Hematopoietic multipotent progenitor cell treated with erythropoietin and hydrocortisone succinate and interleukin-3 and kit ligand, for 4 days (in vitro differentiated cells): ENCODE data around the gene TNFRSF9.

Experiments used
- DNase-seq: peaks from one replicate; pipeline ENCODE4 v3.0.0-alpha.2; 2015

Gene TNFRSF9

DNA sequence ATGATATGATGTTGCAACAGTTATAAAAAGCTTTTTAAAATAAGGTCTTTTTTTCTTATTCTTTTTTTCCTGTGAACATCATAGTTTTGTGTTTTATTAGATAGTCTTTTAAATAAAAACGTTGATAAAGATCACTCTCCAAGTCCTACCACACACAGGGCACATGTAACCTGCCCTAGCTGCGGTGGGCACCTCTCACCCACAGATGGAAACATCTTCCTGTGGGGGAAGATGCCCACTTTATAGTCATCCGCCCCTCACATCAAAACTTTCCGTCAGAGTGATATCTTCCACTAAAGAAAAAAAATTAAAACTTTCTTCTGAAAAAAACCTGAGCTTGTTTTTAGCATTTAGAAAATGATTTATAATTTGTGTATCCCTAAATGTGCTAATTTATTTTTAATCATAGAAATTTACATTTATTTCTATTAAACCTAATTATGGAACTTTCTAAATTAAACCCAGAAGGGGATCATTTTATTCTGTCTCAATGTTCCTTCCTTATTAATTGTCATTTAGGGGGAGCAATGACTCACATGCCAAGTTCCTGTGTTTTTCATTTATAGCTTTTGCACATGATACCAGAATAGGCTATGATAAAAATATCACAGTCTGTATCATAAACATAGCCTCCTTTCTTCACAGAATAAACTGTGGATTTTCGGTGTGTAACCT is 24.7 kb downstream of the TNFRSF9 start:
- DNase-seq: no peak

DNA sequence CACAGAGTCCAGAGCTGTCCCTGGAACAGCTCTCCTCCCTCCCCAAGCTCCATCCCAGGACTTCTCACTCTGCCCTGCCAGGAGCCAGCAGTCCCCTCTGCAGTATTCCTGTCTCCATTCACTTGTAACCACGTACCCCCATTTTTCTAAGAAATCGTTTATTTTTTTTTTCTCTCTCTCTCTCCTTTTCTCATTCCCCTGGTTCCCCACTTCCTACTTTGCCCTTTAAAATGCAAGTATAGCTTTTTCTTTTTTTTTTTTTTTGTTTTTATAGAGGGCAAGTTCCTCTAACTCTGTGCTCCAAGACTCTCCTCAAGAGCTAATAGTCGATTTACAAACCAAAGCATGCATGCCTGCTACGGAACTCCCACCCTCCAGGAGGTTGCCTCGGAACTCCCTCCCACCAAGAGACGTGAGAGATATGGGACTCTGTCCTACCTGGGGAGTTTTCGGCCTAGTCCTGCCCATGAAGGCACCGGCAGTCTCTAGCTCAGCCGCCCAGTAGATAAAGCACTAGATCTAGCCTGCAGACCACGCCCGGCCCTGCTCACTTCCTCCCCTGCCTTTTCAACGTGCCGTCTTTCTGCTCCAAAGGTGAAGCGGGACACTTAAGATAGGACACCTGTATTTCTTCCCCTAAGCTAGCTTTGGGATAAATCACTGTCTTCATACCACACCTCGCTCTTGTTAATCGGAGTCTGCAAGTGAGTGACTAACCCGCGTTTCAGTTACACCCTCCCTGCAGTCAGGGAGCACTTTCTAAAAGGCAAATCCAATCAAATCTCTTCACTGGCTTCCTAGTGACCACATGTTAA is 27.7 kb downstream of the TNFRSF9 start:
- peak; percentile 32 for DNase-seq

DNA sequence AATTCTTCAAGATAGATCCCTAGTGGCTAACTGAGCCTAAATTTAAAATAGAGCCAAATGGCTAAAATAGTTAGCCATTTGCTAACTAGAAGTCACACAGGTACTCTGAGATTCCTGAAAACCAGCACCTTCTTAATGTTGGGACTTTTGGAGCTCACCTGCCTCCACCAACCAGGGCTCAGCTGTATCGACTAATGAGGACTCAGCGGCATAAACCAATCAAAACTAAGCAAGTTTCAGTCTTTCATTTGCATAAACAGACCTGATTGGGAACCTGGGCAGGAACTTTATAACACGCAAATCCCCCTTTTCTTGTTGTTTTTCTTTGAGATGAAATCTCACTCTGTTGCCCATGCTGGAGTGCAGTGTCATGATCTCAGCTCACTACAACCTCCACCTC is 28.5 kb downstream of the TNFRSF9 start:
- DNase-seq: no peak

DNA sequence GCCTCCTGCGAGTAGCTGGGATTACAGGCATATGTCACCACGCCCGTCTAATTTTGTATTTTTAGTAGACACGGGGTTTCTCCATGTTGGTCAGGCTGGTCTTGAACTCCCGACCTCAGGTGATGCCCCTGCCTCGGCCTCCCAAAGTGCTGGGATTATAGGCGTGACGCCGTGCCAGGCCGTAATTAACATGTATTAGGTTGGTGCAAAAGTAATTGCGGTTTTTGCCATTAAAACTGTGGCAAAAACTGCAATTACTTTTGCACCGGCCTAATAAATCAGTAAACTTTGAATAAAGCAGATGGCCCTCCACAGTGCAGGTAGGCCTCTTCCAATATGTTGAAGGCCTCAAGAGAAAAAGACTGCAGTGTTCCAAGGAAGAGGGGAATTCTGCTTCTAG is 35.4 kb downstream of the TNFRSF9 start:
- no peak for DNase-seq

DNA sequence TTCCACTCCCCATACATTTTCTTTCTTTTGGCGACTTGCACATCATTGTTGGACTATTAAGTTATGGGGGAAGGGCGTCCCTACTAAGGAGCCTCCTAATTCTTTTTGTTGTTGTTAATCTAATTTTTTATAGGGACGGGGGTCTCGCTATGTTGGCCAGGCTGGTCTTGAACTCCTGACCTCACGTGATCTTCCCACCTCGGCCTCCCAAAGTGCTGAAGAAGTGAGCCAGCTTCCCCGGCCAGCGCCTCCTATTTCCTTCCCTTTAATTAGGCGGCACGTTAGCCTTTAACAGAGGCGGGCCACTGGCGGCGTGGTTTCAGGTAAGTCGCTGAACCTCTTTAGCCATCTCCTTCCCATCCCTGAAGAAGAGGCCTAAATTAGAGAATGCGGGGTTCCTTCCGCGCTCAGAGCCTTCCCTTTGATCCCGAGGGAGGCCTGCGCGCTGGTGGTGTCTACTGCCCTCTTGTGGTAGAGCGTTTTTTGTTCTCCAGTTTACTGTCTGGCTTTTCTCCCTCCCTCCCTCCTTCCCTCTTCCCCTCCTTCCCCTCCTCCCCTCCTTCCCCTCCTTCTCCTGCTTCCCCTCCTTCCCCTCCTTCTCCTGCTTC is 38.1 kb downstream of the TNFRSF9 start:
- DNase-seq: peak; percentile 85

DNA sequence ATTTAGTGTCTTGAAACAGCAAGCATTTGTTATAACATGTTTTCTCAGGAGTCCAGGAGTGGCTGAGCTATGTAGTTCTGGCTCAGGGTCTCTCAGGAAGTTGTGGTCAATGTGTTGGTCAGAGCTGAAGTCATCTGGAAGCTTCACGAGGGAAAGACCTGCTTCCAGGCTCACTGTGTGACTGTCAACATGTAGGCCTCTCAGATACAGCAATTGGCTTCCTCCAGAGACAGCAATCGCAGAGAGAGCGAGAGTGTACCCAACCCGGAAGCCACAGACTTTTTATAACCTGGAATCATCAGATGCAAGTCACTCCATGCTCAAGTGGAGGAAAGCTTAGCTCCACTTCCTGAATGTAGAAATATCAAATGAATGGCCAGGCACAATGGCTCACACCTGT is 40.9 kb downstream of the TNFRSF9 start:
- peak; percentile 63 for DNase-seq

DNA sequence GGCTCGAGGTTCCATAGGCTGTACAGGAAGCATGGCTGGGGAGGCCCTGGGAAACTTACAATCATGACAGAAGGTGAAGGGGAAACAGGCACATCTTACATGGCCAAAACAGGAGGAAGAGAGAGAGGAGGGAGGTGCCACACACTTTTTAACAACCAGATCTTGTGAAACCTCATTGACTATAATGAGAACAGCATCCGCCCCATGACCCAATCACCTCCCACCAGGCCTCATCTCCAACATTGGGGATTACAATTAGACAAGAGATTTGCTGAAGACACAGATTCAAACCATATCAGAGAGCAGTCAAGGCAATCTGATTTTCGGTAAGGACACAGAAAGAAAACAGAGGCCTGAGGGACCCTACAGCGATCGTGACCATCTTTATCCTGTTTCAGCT is 41.7 kb downstream of the TNFRSF9 start:
- DNase-seq: no peak

DNA sequence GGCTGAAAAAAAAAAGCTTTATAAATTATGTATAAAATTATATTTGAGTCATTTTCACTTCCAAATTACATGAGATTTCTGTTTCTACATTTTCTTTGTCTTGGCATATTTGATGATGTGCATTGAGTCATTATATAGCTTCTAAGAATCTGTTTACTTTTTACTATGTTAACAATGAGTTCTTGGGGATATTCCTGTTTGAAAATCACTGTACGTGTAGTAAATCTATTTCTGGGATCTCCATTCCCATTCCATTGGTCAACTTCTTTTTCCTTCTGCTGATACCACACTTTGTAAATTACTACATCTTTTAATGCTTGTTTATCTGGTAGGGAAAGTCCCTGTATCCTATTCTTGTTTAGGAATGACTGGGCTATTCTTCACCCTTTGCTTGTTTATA is 43.6 kb downstream of the TNFRSF9 start:
- no peak for DNase-seq

DNA sequence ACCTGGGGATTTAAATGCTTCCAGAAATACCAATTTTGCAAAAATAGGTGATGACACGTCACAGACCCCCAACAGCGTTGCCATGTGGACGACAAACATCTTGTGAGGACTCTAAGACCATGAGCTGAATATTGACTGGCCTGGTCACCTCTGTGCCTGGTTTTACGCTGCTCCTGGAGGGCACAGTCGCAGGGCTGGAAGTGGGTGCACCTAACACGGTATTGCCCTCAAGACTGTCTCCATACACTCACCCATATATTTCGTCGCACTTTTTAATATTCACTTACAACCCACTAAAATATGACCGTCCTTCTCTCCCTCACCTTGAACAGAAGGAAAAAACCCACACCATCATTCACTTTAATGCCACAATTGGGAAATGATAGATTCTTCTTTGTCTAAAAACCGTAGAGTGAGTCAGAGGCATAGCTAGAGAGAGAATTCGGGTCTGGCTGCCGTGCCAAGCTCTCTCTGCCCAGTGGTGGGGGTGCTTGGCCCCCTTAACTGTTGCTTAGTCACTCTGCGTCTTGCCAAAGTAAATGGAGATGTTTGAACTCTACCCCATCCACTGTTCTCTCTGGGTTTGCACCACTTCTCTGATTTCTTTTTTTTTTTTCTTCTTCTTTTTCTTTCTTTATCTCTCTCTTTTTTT is 47.0 kb downstream of the TNFRSF9 start:
- no peak for DNase-seq

DNA sequence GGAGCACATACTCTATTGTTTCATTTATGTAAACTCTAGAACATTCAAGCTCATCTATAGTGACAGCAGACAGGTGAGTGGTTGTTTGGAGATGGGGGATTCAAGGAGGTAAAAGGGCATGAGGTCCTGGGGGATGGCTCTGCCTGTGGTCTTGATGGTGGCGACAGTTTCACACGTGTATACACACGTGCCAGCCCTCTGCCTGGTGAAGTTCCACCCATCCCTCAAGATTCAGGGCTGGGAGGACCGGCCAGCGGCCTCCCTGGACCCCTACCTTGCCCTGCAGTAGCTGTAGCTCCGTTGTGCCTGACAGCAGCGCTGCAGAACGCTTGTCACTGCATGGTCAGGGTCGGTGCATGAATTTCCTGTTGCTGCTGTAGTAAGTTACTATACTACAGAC is 48.8 kb downstream of the TNFRSF9 start:
- no peak for DNase-seq

DNA sequence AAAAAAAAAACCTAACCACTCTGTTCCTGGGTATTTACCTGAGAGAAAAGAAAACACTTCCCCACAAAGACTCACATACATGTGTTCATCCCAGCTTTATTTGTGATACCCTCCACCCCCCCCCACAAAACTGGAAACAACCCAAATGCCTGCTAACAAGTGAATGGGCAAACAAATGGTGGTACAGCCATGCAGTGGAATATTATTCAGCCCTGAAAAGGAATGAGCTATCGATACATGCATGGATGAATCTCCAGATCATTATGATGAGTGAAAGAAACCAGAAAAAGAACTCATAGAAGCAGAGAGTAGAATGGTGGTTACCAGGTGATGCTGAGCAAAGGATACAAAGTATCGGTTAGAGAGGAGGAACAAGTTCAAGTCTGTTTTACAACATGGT is 49.8 kb downstream of the TNFRSF9 start:
- DNase-seq: no peak

DNA sequence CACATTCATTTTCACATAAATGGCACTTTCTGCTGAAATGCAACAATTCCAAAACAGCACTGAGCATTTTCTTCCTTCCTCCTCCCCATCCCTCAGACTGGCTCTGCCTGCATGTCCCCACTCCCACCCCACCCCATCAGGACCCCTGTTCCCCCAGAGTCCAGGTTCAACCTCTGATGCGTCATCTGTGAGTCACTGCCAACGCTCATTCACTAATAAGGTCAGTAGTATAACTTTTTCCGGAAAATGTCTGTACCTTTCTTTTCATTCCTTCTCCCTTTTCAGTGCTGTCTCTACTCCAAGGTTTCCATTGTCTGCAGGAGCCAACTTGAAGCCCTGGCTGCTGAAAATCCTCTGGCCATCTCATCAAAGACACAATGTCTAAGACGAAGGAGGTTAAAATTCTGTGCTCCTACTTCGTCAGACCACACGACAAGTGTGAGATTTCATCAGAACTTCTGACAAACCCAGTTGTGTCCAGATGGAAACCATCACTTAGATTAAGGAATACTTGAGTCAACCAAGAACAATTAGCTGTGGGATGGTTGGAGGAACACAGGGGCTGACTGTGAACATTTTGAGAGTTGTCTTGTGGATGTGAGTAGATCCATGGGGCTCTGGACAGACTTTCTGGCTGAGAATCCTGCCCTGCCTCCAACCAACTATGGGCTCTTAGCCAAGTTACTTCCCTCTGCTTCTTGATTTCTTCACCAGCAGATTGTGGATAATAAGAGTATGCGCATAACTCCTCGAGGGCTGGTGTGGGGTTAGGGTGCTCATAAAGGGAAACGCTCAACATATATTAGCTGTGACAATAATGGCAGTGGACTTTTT is 52.2 kb downstream of the TNFRSF9 start:
- peak; percentile 8 for DNase-seq

DNA sequence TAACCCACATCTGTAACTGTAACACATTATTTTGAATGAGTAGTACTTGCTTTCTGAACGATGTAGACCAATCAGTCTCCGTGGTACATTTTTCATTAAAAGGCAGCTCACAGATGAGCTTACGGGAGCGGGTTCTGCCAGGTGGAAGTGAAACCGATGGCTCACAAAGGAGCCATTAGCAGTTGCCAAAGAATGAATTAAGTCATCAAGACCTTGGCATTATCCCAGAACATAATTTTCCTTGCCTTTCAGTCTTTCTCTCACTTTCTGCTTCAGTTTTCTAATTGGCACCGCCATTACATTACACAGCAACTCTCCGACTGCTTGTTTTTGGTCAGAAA is 54.3 kb downstream of the TNFRSF9 start:
- no peak for DNase-seq

DNA sequence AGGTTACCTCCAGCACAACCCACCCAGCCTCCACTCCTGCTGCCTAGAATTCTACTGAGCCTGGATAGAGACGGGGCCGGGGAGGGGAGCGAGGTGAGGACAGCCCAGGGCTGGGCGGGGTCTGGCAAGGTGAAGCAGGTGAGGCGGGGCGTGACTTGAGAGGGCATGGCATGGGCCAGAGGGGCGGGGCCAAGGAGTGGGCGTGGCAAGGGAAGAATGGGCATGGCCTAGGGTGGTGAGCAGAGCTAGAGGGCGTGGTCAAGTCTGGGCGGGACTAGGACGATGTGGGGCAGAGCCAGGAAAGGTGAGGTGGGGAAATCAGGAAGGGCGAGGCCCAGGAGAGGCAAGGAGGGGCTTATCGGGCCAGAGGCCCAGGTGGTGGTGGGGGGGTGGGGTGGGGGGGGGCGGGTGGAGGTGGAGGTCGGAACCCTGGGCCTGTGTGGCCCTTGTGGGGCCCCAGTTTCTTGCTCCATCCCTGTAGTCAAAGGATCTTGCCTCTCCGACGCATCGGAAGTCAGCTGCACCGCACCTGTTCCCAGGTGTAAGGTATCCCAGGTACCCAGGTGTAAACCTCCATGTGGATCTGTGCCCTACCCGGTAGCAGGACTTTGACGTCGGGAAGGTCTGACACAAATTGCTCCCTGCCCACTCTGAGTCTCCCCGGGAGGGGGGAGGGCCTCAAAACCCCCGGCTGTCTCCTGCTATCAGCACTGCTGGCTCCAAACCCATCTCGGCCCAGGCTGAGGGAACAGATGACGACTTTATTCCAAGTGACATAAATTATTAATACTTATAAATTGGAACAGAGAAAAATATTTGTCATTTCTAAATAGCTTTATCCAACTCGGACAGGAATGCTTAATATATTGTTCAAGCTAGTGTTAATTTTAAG is 54.9 kb downstream of the TNFRSF9 start:
- peak; percentile 45 for DNase-seq

DNA sequence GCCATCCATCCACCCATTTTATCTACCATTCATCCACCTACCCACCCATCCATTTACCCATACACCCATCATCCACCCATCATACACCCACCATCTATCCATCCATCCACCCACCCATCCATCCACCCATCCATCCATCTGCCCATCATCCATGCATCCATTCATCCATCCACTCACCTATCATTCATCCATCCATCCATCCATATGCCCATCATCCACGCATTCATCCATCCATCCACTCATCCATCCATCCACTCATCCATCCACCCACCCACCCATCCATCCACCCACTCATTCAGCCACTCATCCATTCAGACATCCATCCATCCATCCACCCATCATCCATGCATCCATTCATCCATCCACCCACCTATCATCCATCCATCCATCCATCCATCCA is 55.9 kb downstream of the TNFRSF9 start:
- DNase-seq: no peak

DNA sequence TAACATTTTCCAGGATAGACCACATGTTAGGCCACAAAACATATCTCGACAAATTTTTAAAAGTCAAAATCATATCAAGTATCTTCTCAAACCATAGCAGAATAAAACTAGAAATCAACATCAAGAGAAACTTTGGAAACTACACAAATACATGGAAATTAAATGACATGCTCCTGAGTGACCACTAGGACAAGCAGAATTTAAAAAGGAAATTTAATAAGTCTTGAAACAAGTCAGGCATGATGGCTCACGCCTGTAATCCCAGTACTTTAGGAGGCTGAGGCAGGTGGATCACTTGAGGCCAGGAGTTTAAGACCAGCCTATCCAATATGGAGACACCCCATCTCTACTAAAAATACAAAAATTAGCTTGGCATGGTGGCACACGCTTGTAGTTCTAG is 61.4 kb downstream of the TNFRSF9 start:
- no peak for DNase-seq

DNA sequence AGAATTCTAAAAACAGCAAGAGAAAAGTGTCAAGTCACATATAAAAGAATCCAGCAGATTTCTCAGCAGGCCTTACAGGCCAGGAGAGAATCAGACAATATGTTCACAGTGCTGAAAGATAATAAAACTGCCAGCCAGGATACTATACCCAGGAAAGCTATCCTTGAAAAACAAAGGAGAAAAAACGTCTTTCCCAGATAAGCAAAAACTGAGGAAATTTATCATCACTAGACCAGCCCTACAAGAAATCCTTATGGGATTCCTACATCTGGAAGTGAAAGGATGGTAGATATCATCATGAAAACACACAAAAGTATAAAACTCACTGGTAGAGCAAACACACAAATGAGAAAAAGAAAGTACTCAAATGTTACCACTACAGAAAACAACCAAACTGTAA is 62.6 kb downstream of the TNFRSF9 start:
- no peak for DNase-seq

DNA sequence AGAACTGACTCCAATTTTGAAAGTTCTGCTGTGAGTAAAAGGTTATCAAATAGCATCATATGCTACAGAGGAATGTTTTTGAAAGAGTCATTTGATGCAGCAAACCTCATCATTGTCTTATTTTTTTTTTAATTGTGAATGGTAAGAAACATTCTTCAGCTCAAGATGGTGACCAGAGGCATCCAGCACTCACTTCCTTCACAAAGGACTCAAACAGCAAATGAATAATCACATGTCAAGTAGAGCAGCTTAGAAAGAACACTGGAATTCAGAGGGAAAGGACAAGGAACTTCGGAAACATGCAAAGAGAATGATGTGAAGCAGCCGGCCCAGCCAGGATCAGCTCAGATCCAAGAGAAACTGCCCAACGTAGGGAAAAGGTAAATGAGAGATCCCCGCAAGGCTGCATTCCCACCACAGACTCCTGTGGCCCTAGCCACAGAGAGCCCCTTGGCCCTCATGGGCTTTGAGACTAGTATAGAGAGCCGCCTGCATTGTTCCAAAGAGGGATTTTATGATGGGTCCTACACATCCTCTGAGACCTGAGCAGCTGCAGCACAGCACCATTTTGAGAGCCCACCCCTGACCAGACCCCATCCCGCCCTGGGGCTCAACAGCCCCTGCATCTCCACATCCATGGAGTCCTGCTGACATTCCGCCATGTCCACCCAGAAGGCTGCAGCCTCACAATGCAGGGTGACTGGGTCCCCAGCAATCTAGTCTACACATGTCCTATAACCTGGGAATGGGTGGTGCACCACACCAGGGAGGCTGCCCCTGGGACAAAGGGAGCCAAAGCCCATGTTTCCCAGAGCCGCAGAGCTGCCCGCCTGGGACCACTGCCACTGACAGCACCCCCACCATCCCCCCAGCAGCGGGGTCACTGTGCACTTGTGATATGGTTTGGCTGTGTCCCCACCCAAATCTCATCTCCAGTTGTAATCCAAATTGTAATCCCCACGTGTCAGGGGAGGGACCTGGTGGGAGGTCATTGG is 66.5 kb downstream of the TNFRSF9 start:
- no peak for DNase-seq

DNA sequence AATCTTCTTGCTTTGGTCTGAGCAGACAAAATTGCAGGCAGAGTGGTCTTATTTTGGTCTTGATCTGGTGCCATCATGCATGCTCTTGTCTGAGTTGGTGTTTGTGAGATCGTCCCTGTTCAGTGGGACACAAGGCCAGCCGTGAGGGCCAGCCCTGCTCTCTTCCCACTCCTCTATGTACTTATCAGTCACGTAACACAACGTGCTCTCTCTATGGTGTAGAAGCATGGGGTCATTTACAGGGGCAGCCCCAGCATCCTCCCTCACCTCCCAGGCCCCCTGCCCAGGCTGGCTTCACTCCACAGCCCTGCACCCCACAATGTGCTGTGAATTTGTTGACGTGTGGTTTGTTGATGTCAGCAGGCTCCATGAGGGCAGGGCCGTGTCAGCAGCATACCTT is 69.5 kb downstream of the TNFRSF9 start:
- DNase-seq: no peak

DNA sequence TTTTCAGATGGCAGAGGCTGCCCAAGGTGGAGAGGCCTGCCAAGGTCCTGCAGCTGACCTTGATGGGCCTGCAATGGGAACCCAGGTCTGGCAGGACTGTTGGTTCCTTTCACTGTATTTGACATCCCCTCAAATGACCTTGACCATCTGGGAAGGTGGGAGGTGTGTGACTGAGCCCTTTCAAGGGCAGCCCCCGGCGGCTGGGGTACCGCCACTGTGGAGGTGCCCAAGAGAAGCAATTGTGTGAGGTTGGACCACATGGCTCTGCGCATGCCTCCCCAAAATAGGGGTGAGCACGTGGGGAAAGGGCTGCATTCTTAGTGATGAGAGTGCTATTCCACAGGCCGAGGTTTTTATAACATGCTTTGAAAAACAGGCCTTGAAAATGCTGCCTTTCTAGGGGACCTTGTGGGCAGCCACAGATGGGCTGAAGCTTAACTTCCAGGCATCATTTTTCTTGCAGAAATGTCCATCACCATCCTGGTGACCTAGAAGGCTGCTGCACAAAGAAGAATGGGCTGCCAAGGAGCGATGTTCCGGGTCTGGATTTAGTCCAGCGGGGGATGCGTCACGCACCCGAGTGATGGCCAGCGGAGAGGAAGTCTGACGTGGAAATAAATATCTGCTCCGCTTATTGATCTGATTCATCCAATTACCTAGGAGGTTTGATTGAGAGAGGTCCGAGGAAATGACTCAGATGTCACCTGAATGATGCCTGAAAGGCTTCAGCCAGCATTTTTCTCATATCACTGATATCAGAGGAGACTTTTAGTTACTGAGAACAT is 71.3 kb downstream of the TNFRSF9 start:
- no peak for DNase-seq
